ENCODE measurements around the gene DCTN5. TPM values are rescaled to one million over a fixed set of nuclear protein-coding genes. Genes with fewer than 3 reads are reported as not detected.

DCTN5 gene
- total RNA-seq, 2 experiments from 2014 or later, result 55.6 to 56.1 TPM

GRCh38 chr16:23724096-23724784, 83.0 kb downstream of the DCTN5 start:
- H3K36me3 Mint-ChIP-seq, result peaks cover 7% of the 10 kb centered on the region
- intact Hi-C loops (cut with micrococcal nuclease), result no loop called here
- peaks cover 11% of the 10 kb centered on the region for H3K27me3 Mint-ChIP-seq
- no peak overlapping the region for H3K27ac Mint-ChIP-seq
- peaks cover 4% of the 10 kb centered on the region for H3K4me1 Mint-ChIP-seq (ENCODE audit: low read depth)
- ChIA-PET POLR2A (no interaction called here), CTCF (no interaction called here)
- DNase-seq, result no peak
- H3K4me3 Mint-ChIP-seq, result no peak overlapping the region
- peaks cover 10% of the 10 kb centered on the region for H3K9me3 Mint-ChIP-seq

GRCh38 chr16:23724785-23725131, 83.5 kb downstream of the DCTN5 start:
- H3K4me1 Mint-ChIP-seq (ENCODE audit: low read depth), result peaks cover 4% of the 10 kb centered on the region
- H3K4me3 Mint-ChIP-seq, result no peak overlapping the region
- no peak overlapping the region for H3K27ac Mint-ChIP-seq
- ChIA-PET CTCF (interaction anchor here (1.4 kb wide), 1 partner anchor 12 kb away, joined by 3 read pairs; the partner anchor contains the start of gene ERN2), POLR2A (no interaction called here)
- peaks cover 11% of the 10 kb centered on the region for H3K27me3 Mint-ChIP-seq
- DNase-seq, result no peak
- H3K9me3 Mint-ChIP-seq, result peaks cover 10% of the 10 kb centered on the region
- intact Hi-C loops (cut with micrococcal nuclease), result no loop called here
- peaks cover 7% of the 10 kb centered on the region for H3K36me3 Mint-ChIP-seq

- H3K9me3 Mint-ChIP-seq, result peaks cover 10% of the 10 kb centered on the region
- no peak for DNase-seq
- CTCF ChIA-PET, result interaction anchor here (1.0 to 2.5 kb wide), 6 partner anchors 8 to 778 kb away, joined by 3 to 8 read pairs (median 4); partner anchors contain the start of gene PLK1
- H3K4me1 Mint-ChIP-seq (ENCODE audit: low read depth), result peaks cover 4% of the 10 kb centered on the region
- no peak overlapping the region for H3K4me3 Mint-ChIP-seq
- H3K36me3 Mint-ChIP-seq, result peaks cover 7% of the 10 kb centered on the region
- H3K27ac Mint-ChIP-seq, result no peak overlapping the region
- POLR2A ChIA-PET, result no interaction called here
- intact Hi-C loops (cut with micrococcal nuclease), result no loop called here
- H3K27me3 Mint-ChIP-seq, result peaks cover 9% of the 10 kb centered on the region
These were observed 85.4 kb downstream of the DCTN5 start for GRCh38 chr16:23726710-23727109.

Other genes starting within 250 kb of the DCTN5 start
- 10 to 100 TPM; 17.0 to 18.1 TPM for gene COG7, start 188.3 kb upstream of the DCTN5 start, total RNA-seq
- gene GGA2, start 131.0 kb upstream of the DCTN5 start, total RNA-seq, result 10 to 100 TPM; 73.3 to 75.1 TPM
- 10 to 100 TPM; 21.6 to 23.6 TPM for gene EARS2, start 84.1 kb upstream of the DCTN5 start, total RNA-seq
- gene UBFD1, start 83.7 kb upstream of the DCTN5 start, total RNA-seq, result 10 to 100 TPM; 53.9 to 54.4 TPM
- gene NDUFAB1, start 45.1 kb upstream of the DCTN5 start, total RNA-seq, result 100 to 1,000 TPM; 152 to 153 TPM
- gene PALB2, start 156 bp upstream of the DCTN5 start, total RNA-seq, result 10 to 100 TPM; 20.3 to 20.8 TPM
- 10 to 100 TPM; 81.2 to 81.6 TPM for gene PLK1, start 37.4 kb downstream of the DCTN5 start, total RNA-seq
- not detected for gene ERN2, start 71.8 kb downstream of the DCTN5 start, total RNA-seq
- gene CHP2, start 113.6 kb downstream of the DCTN5 start, total RNA-seq, result not detected
- gene PRKCB, start 194.5 kb downstream of the DCTN5 start, total RNA-seq, result 10 to 100 TPM; 56.3 to 57.9 TPM

All from activated CD4-positive, alpha-beta memory T cell treated with anti-CD3 and anti-CD28 coated beads for 36 hours (primary cell).